ENCODE data around the gene CSNK1G2.

The CSNK1G2 gene

DNA sequence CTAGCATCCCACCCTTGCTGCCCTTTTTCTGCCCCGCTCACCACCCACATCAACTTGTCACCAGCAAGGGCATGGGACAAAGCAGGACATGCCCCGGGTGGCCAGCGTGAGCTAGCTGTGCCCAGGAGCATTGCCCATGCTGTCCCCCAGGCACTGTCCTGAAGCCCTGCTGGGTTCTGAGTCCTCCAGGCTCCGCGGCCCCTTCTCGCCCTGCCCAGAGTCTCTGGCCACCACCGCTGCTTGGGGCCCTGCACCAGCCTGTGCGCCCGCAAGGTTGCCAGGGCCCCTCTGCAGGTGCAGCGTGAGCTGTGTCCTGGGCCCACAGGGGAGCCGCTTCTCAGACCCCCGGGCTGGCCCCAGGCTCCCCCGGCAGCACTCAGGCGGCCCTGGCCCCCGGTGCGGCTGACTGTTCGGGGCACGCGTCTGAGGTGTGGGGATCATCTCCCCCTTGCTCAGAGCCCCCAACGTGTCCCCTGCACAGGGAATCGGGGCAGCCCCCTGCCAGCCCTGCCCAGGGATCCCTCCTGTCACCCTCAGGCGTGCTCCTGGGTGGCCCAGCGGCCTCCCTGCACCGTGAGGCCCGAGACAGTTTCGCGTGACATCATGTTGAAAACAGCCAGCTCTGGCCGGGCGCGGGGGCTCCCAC is 4.1 kb downstream of the CSNK1G2 start:
- TF ChIP-seq, protein P1, sequence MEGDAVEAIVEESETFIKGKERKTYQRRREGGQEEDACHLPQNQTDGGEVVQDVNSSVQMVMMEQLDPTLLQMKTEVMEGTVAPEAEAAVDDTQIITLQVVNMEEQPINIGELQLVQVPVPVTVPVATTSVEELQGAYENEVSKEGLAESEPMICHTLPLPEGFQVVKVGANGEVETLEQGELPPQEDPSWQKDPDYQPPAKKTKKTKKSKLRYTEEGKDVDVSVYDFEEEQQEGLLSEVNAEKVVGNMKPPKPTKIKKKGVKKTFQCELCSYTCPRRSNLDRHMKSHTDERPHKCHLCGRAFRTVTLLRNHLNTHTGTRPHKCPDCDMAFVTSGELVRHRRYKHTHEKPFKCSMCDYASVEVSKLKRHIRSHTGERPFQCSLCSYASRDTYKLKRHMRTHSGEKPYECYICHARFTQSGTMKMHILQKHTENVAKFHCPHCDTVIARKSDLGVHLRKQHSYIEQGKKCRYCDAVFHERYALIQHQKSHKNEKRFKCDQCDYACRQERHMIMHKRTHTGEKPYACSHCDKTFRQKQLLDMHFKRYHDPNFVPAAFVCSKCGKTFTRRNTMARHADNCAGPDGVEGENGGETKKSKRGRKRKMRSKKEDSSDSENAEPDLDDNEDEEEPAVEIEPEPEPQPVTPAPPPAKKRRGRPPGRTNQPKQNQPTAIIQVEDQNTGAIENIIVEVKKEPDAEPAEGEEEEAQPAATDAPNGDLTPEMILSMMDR (IDR thresholded peaks at IDR 0.05): no peak
- TF ChIP-seq ZFX (IDR thresholded peaks at IDR 0.05; ENCODE audit: borderline replicate concordance): no peak
- H3K27ac ChIP-seq: no peak overlapping the region

DNA sequence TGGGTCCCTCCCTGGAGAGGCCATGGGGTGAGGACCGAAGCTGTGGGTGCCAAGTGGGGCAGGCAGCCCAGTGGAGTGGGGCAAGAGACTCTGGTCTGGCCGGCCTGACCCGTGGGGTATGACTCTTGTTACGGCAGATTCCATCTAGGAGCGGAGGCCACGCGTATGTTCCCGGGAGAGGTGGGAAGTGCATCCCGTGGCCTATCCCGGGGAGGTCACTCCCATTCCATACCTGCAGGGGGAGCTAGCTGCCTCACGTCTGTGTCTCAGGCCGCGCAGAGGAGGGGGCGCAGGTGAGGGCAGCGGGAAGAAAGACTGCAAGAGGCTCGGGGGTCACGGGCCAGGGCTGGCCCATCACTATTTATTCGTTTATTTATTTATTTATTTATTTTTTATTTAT is 4.9 kb downstream of the CSNK1G2 start:
- no peak for TF ChIP-seq ZFX (IDR thresholded peaks at IDR 0.05; ENCODE audit: borderline replicate concordance)
- TF ChIP-seq, protein P1 (IDR thresholded peaks at IDR 0.05): peak; percentile 78
- no peak overlapping the region for H3K27ac ChIP-seq

GRCh38 chr19:1947651-1948209 is 6.8 kb downstream of the CSNK1G2 start:
- H3K27ac ChIP-seq: no peak overlapping the region

DNA sequence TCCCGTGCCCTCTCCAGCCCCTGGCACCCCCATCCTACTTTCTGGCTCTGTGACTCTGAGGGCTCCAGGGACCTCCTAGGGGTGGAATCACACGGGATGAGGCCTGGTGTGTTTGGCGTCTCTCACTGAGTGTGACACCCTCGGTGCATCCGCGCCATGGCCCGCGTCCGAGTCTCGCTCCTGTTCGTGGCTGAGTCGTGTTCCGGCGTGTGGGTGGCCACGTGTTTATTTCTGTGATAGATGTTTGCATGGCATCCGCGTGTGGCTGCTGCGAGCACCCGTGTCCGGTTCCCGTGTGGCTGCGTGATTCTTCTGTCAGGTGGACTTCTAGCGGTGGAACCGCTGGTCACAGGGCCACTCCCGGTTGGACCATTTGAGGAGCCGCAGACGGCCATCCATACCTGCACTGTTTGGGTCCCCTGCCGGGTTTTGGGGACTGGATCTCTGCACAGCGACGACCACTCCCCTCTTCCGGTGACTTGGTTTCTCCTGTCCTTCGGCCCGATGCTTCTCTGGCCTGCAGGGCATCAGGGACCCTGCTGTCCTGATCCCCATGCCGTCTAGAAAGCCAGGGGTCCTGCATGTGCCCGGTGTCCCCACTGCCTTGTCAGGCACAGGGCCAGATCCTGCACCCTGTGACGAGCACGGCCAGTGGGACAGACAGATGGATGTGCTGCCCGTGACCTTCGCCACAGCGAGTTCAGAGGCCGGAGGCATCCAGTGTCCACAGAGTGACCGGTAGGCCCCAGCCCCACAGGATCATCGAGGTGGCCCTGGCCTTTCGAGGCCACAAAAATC is 8.5 kb downstream of the CSNK1G2 start:
- TF ChIP-seq ZFX (IDR thresholded peaks at IDR 0.05; ENCODE audit: borderline replicate concordance): no peak
- TF ChIP-seq, protein P1 (IDR thresholded peaks at IDR 0.05): no peak
- no peak overlapping the region for H3K27ac ChIP-seq

More at GRCh38 chr19:1947651-1948209, 6.8 kb downstream of the CSNK1G2 start:
- TF ChIP-seq, protein P1 (IDR thresholded peaks at IDR 0.05): no peak
- TF ChIP-seq ZFX (IDR thresholded peaks at IDR 0.05; ENCODE audit: borderline replicate concordance): no peak

- TF ChIP-seq, protein P1 (IDR thresholded peaks at IDR 0.05): no peak
- TF ChIP-seq ZFX (IDR thresholded peaks at IDR 0.05; ENCODE audit: borderline replicate concordance): no peak
- no peak overlapping the region for H3K27ac ChIP-seq
These were observed 9.7 kb downstream of the CSNK1G2 start for GRCh38 chr19:1950640-1951039.

DNA sequence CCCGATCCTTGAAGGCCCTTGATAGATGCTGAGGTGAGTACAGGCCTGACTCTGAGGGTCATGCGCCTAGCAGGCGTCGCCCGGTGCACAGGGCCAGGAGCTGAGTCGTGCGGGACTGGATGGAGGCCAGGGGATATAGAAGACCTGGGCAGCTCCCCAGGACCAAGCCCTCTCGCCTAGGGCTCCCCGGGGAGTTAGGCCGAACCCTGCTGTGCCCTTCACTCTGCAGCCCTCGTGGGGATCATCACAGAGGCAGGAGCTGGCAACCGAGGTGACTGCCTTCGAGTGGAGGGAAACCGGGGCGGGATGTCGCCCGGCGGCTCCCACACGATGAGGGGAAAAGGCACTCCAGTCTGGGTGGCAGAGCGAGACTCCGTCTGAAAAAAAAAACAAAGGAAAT is 11.7 kb downstream of the CSNK1G2 start:
- no peak overlapping the region for H3K27ac ChIP-seq
- TF ChIP-seq, protein P1 (IDR thresholded peaks at IDR 0.05): no peak
- TF ChIP-seq ZFX (IDR thresholded peaks at IDR 0.05; ENCODE audit: borderline replicate concordance): no peak

GRCh38 chr19:1953037-1953436 is 12.1 kb downstream of the CSNK1G2 start:
- no peak overlapping the region for H3K27ac ChIP-seq
- TF ChIP-seq, protein P1 (IDR thresholded peaks at IDR 0.05): no peak
- TF ChIP-seq ZFX (IDR thresholded peaks at IDR 0.05; ENCODE audit: borderline replicate concordance): no peak
